Skeletal muscle satellite cell (primary cell): ENCODE data around the gene BBS2.

Source experiments
- H3K27me3 ChIP-seq: 2 replicates; pipeline ENCODE4 v1.7.0; 2013; ENCODE audit warnings: low read length; ENCODE audit not compliant: control insufficient read depth, insufficient read depth
- H3K36me3 ChIP-seq: 2 replicates; pipeline ENCODE4 v1.7.0; 2013; ENCODE audit warnings: mild to moderate bottlenecking, control low read depth, low read length; ENCODE audit not compliant: insufficient read depth
- H3K4me1 ChIP-seq: 2 replicates; pipeline ENCODE4 v1.7.0; 2013; ENCODE audit warnings: low read length; ENCODE audit not compliant: control insufficient read depth, insufficient read depth
- H3K4me2 ChIP-seq: 2 replicates; pipeline ENCODE4 v1.7.0; 2013; ENCODE audit warnings: mild to moderate bottlenecking, low read length
- H3K4me3 ChIP-seq: 2 replicates; pipeline ENCODE4 v1.7.0; 2013; ENCODE audit warnings: low read length
- H3K9ac ChIP-seq: 2 replicates; pipeline ENCODE4 v1.7.0; 2013; ENCODE audit warnings: mild to moderate bottlenecking, low read depth, low read length, moderate library complexity
- H3K9me3 ChIP-seq: replicated peaks from 2 replicates; pipeline ENCODE4 v1.7.0; 2013; ENCODE audit warnings: mild to moderate bottlenecking, control low read depth, low read length

Gene BBS2

GRCh38 chr16:56517206-56517605, 2.6 kb downstream of the BBS2 start:
- no peak overlapping the region for H3K4me2 ChIP-seq
- no peak overlapping the region for H3K4me3 ChIP-seq
- H3K36me3 ChIP-seq: no peaks in the 10 kb centered on the region
- peaks cover 41% of the 10 kb centered on the region for H3K4me1 ChIP-seq
- no peak overlapping the region for H3K9ac ChIP-seq
- H3K9me3 ChIP-seq: no peaks in the 10 kb centered on the region
- H3K27me3 ChIP-seq: no peaks in the 10 kb centered on the region

- Histone ChIP-seq H3K4me2 (no peak overlapping the region), H3K9ac (no peak overlapping the region), H3K27me3 (no peaks in the 10 kb centered on the region), H3K4me1 (peaks cover 51% of the 10 kb centered on the region), H3K36me3 (no peaks in the 10 kb centered on the region), H3K9me3 (no peaks in the 10 kb centered on the region), H3K4me3 (no peak overlapping the region)
These were observed 4.2 kb downstream of the BBS2 start for GRCh38 chr16:56515665-56516064.

GRCh38 chr16:56514845-56515244, 5.0 kb downstream of the BBS2 start:
- Histone ChIP-seq H3K4me1 (peaks cover 54% of the 10 kb centered on the region), H3K4me3 (no peak overlapping the region), H3K4me2 (peak overlapping the region; percentile 0), H3K36me3 (peaks cover 5% of the 10 kb centered on the region), H3K9me3 (no peaks in the 10 kb centered on the region), H3K27me3 (no peaks in the 10 kb centered on the region), H3K9ac (no peak overlapping the region)

GRCh38 chr16:56513972-56514371, 5.9 kb downstream of the BBS2 start:
- Histone ChIP-seq H3K4me3 (no peak overlapping the region), H3K4me1 (peaks cover 55% of the 10 kb centered on the region), H3K27me3 (no peaks in the 10 kb centered on the region), H3K9ac (no peak overlapping the region), H3K9me3 (no peaks in the 10 kb centered on the region), H3K4me2 (no peak overlapping the region), H3K36me3 (peaks cover 12% of the 10 kb centered on the region)

GRCh38 chr16:56513091-56513490, 6.7 kb downstream of the BBS2 start:
- peaks cover 46% of the 10 kb centered on the region for H3K4me1 ChIP-seq
- H3K36me3 ChIP-seq: peaks cover 16% of the 10 kb centered on the region
- H3K9me3 ChIP-seq: no peaks in the 10 kb centered on the region
- H3K9ac ChIP-seq: no peak overlapping the region
- no peak overlapping the region for H3K4me3 ChIP-seq
- H3K4me2 ChIP-seq: no peak overlapping the region
- H3K27me3 ChIP-seq: no peaks in the 10 kb centered on the region

GRCh38 chr16:56512025-56512424, 7.8 kb downstream of the BBS2 start:
- H3K27me3 ChIP-seq: no peaks in the 10 kb centered on the region
- H3K4me3 ChIP-seq: no peak overlapping the region
- H3K4me1 ChIP-seq: peaks cover 42% of the 10 kb centered on the region
- peaks cover 18% of the 10 kb centered on the region for H3K36me3 ChIP-seq
- H3K4me2 ChIP-seq: no peak overlapping the region
- no peak overlapping the region for H3K9ac ChIP-seq
- no peaks in the 10 kb centered on the region for H3K9me3 ChIP-seq

- peaks cover 45% of the 10 kb centered on the region for H3K4me1 ChIP-seq
- H3K4me3 ChIP-seq: no peak overlapping the region
- no peak overlapping the region for H3K9ac ChIP-seq
- no peaks in the 10 kb centered on the region for H3K9me3 ChIP-seq
- H3K36me3 ChIP-seq: peaks cover 27% of the 10 kb centered on the region
- no peaks in the 10 kb centered on the region for H3K27me3 ChIP-seq
- peak overlapping the region; percentile 2 for H3K4me2 ChIP-seq
These were observed 9.3 kb downstream of the BBS2 start for GRCh38 chr16:56510544-56510943.

GRCh38 chr16:56506941-56507340, 12.9 kb downstream of the BBS2 start:
- H3K36me3 ChIP-seq: peaks cover 53% of the 10 kb centered on the region
- no peaks in the 10 kb centered on the region for H3K9me3 ChIP-seq
- H3K4me2 ChIP-seq: peak overlapping the region; percentile 28
- H3K4me1 ChIP-seq: peaks cover 31% of the 10 kb centered on the region
- peak overlapping the region; percentile 33 for H3K9ac ChIP-seq
- H3K4me3 ChIP-seq: no peak overlapping the region
- H3K27me3 ChIP-seq: no peaks in the 10 kb centered on the region

- no peak overlapping the region for H3K4me3 ChIP-seq
- no peaks in the 10 kb centered on the region for H3K9me3 ChIP-seq
- peaks cover 68% of the 10 kb centered on the region for H3K36me3 ChIP-seq
- peaks cover 16% of the 10 kb centered on the region for H3K4me1 ChIP-seq
- H3K4me2 ChIP-seq: no peak overlapping the region
- no peak overlapping the region for H3K9ac ChIP-seq
- no peaks in the 10 kb centered on the region for H3K27me3 ChIP-seq
These were observed 14.6 kb downstream of the BBS2 start for GRCh38 chr16:56505181-56505580.

GRCh38 chr16:56493815-56494214, 26.0 kb downstream of the BBS2 start:
- no peaks in the 10 kb centered on the region for H3K9me3 ChIP-seq
- no peaks in the 10 kb centered on the region for H3K4me1 ChIP-seq
- no peaks in the 10 kb centered on the region for H3K27me3 ChIP-seq
- no peak overlapping the region for H3K4me3 ChIP-seq
- peaks cover 30% of the 10 kb centered on the region for H3K36me3 ChIP-seq
- H3K9ac ChIP-seq: no peak overlapping the region
- H3K4me2 ChIP-seq: no peak overlapping the region

- H3K36me3 ChIP-seq: peaks cover 23% of the 10 kb centered on the region
- no peaks in the 10 kb centered on the region for H3K4me1 ChIP-seq
- H3K4me3 ChIP-seq: no peak overlapping the region
- H3K4me2 ChIP-seq: no peak overlapping the region
- no peaks in the 10 kb centered on the region for H3K9me3 ChIP-seq
- no peak overlapping the region for H3K9ac ChIP-seq
- no peaks in the 10 kb centered on the region for H3K27me3 ChIP-seq
These were observed 26.7 kb downstream of the BBS2 start for GRCh38 chr16:56493126-56493525.

GRCh38 chr16:56491657-56492261, 28.1 kb downstream of the BBS2 start:
- Histone ChIP-seq H3K27me3 (no peaks in the 10 kb centered on the region), H3K9me3 (no peaks in the 10 kb centered on the region), H3K36me3 (peaks cover 14% of the 10 kb centered on the region), H3K4me1 (no peaks in the 10 kb centered on the region), H3K4me3 (no peak overlapping the region), H3K4me2 (no peak overlapping the region), H3K9ac (no peak overlapping the region)
